Parathyroid adenoma (tissue), 2 donors: ENCODE measurements around the gene MAPK8IP1.

Experiments
- H2AFZ ChIP-seq: fragments of 300-600 bp; sonication (generic); one replicate; pipeline ENCODE4 v1.7.0; 2017; ENCODE audit warnings: antibody characterized with exemption, mild to moderate bottlenecking
- H3K27ac ChIP-seq: fragments of 300-600 bp; sonication (generic); one replicate; pipeline ENCODE4 v1.7.0; 2017
- H3K27me3 ChIP-seq: fragments of 300-600 bp; sonication (generic); one replicate; pipeline ENCODE4 v1.7.0; 2017; ENCODE audit warnings: low read length; ENCODE audit not compliant: control insufficient read depth, insufficient read depth
- H3K36me3 ChIP-seq: fragments of 300-600 bp; sonication (generic); one replicate; pipeline ENCODE4 v1.7.0; 2017; ENCODE audit warnings: low read length; ENCODE audit not compliant: control insufficient read depth, insufficient read depth
- H3K4me1 ChIP-seq: fragments of 300-600 bp; sonication (generic); one replicate; pipeline ENCODE4 v1.7.0; 2017; ENCODE audit warnings: control low read depth
- H3K4me2 ChIP-seq: fragments of 300-600 bp; sonication (generic); one replicate; pipeline ENCODE4 v1.7.0; 2017; ENCODE audit warnings: low read length
- H3K4me3 ChIP-seq: fragments of 300-600 bp; sonication (generic); one replicate; pipeline ENCODE4 v1.7.0; 2017; ENCODE audit warnings: low read depth, low read length
- H3K79me2 ChIP-seq: fragments of 300-600 bp; sonication (generic); one replicate; pipeline ENCODE4 v1.7.0; 2017; ENCODE audit warnings: control low read depth
- H3K9ac ChIP-seq: fragments of 300-600 bp; sonication (generic); one replicate; pipeline ENCODE4 v1.7.0; 2017; ENCODE audit warnings: mild to moderate bottlenecking
- H3K9me3 ChIP-seq: fragments of 300-600 bp; sonication (generic); one replicate; pipeline ENCODE4 v1.7.0; 2017; ENCODE audit warnings: low read length; ENCODE audit not compliant: control insufficient read depth
- CTCF ChIP-seq: fragments of 300-600 bp; sonication (generic); IDR thresholded peaks from one replicate; pipeline ENCODE4 v1.7.0; 2017; ENCODE audit warnings: antibody characterized with exemption, mild to moderate bottlenecking
- donor health status: primary hyperparathyroidism.

MAPK8IP1 gene

GRCh38 chr11:45900916-45901617 is 15.6 kb downstream of the MAPK8IP1 start:
- H2AFZ ChIP-seq: no peak overlapping the region
- H3K27ac ChIP-seq: no peak overlapping the region
- peak overlapping the region; percentile 49 for H3K4me3 ChIP-seq
- H3K79me2 ChIP-seq: peaks cover 5% of the 10 kb centered on the region
- H3K27me3 ChIP-seq: no peaks in the 10 kb centered on the region
- peak overlapping the region; percentile 82 for H3K4me2 ChIP-seq
- no peak overlapping the region for H3K9ac ChIP-seq
- peaks cover 23% of the 10 kb centered on the region for H3K4me1 ChIP-seq
- no peak for TF ChIP-seq CTCF
- no peaks in the 10 kb centered on the region for H3K36me3 ChIP-seq
- H3K9me3 ChIP-seq: no peaks in the 10 kb centered on the region

- Histone ChIP-seq H3K27ac (no peak overlapping the region), H3K27me3 (no peaks in the 10 kb centered on the region), H3K4me3 (no peak overlapping the region), H3K9ac (no peak overlapping the region), H3K4me2 (no peak overlapping the region), H3K9me3 (no peaks in the 10 kb centered on the region), H3K4me1 (peaks cover 21% of the 10 kb centered on the region), H2AFZ (no peak overlapping the region), H3K36me3 (no peaks in the 10 kb centered on the region), H3K79me2 (peaks cover 5% of the 10 kb centered on the region)
- no peak for TF ChIP-seq CTCF
Measured at GRCh38 chr11:45901626-45902025, 16.2 kb downstream of the MAPK8IP1 start.

- no peak for TF ChIP-seq CTCF
- Histone ChIP-seq H3K27ac (no peak overlapping the region), H3K79me2 (peaks cover 5% of the 10 kb centered on the region), H2AFZ (no peak overlapping the region), H3K9ac (no peak overlapping the region), H3K4me2 (no peak overlapping the region), H3K36me3 (no peaks in the 10 kb centered on the region), H3K9me3 (no peaks in the 10 kb centered on the region), H3K27me3 (no peaks in the 10 kb centered on the region), H3K4me3 (no peak overlapping the region), H3K4me1 (peaks cover 11% of the 10 kb centered on the region)
Measured at GRCh38 chr11:45902452-45903380, 17.3 kb downstream of the MAPK8IP1 start.

- H3K36me3 ChIP-seq: no peaks in the 10 kb centered on the region
- TF ChIP-seq CTCF: no peak
- H3K27ac ChIP-seq: no peak overlapping the region
- H3K4me1 ChIP-seq: no peaks in the 10 kb centered on the region
- no peak overlapping the region for H3K9ac ChIP-seq
- no peaks in the 10 kb centered on the region for H3K79me2 ChIP-seq
- no peak overlapping the region for H2AFZ ChIP-seq
- no peaks in the 10 kb centered on the region for H3K27me3 ChIP-seq
- no peaks in the 10 kb centered on the region for H3K9me3 ChIP-seq
- H3K4me3 ChIP-seq: no peak overlapping the region
- no peak overlapping the region for H3K4me2 ChIP-seq
Measured at GRCh38 chr11:45904309-45904915, 19.0 kb downstream of the MAPK8IP1 start.
